Stimulated activated CD4-positive, alpha-beta T cell treated with anti-CD3 and anti-CD28 coated beads, Interleukin-12 subunit alpha, Interleukin-12 subunit beta, amount 100 ng/mL, for 24 hours (primary cell): ENCODE data around the gene CABLES1.
A peak's percentile ranks its signal among the peaks of the same experiment; 100 is the strongest.
"Not testable (repeated sequence)": the region's sequence is repeated elsewhere in the genome, so short reads cannot be mapped to it uniquely, and the experiment has no call there.

Source experiments
- DNase-seq, 2 experiments: peaks; one replicate each; pipeline ENCODE4 v3.0.0-alpha.2; 2020; ENCODE audit warnings: low read depth in 2 of 2

CABLES1 gene

DNA sequence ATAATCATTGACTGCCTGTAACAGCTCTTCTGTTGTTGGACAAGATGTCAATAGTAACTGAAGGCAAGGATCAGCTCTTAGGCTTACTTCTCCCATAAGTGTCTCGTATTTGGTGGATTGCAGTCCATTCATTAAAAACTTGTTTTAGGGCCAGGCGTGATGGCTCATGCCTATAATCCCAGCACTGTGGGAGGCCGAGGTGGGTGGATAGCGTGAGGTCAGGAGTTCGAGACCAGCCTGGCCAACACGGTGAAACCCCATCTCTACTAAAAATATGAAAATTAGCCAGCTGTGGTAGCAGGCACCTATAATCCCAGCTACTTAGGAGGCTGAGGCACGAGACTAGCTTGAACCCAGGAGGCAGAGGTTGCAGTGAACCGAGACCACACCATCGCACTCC, 26.1 kb upstream of the CABLES1 start:
- DNase-seq: not testable (repeated sequence)

DNA sequence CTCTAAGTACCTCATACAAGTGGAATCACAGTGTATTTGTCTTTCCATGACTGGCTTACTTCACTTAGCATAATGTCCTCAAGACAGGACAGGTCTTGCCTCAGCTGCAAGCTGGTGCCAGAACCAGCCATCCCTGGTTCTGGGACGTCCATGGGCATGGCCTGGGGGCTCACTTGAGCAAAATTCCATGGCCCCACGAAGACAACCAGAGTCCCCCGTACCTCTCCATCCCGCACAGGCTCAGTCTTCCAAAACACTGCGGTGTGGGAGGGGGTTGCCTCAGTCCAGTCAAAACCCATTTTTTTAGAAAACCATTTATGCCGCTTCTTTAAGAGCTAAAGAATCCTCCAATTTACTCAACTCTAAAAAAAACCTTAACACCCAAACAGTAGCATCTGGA, 21.7 kb upstream of the CABLES1 start:
- DNase-seq: no peak

DNA sequence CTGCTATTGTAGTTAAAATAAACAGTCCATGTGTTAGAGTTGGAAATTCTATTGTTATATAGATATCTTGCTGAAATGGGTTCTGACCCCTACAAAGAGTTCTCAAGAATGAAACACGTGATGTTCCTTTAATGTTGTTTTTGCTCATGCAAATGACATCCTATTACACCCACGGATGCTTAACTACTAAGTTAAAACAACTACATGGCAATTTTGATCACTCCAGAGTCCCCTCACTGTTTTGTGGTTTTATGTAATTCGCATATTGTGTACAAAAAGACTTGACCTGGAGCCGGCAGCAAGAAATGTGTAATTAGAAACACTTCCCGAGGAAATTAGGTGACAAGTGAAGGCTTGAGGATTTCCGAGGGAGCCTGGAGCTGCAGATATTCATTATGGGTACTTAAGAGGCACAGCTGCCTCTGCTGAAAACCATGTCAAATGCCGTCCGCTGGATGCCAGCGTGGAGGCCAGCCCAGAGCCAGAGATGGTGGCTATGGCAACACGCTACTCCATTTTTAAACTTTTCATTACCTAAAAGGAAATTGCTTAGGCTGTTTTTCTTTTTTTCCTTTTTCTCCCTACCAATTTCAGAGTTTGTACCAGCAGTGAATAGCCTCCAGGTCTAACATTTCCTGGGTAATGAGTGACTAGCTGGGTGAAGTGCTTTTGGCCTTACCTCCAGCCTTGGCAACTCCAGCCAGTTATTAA, 21.0 kb upstream of the CABLES1 start:
- DNase-seq: no peak

DNA sequence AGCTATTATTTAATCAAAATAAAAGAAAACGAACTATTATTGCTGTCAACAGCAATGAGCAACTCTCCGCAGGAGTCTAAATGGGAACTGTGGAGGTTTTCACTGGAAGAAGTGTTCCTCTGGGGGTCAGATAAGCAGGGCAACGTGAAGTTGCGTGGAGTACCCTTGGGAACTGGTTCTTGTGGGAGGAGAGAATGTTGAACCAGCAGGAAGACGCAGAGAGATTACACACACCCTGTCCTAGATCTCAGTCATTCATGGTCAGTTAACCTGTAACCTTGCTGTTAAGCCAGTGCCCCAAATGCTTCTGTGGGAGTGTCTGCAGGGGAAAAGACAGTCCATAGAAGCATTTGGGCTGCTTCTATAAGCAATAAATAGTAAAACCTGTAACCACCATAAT, 20.4 kb upstream of the CABLES1 start:
- no peak for DNase-seq

DNA sequence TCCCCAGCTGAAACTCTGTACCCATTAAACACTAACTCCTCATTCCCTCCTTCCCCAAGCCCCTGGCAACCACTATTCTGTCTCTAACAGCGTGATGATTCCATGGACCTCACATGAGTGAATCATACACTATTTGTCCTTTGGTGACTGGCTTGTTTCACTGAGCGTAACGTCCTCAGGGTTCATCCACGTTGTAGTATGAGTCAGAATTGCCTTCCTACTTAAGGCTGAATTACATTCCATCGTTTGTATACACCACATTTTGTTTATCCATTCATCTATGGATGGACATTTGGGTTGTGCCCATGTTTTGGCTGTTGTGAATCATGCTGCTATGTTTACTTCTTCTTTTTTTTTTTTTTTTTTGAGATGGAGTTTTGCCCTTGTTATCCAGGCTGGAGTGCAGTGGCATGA, 19.6 kb upstream of the CABLES1 start:
- no peak for DNase-seq

DNA sequence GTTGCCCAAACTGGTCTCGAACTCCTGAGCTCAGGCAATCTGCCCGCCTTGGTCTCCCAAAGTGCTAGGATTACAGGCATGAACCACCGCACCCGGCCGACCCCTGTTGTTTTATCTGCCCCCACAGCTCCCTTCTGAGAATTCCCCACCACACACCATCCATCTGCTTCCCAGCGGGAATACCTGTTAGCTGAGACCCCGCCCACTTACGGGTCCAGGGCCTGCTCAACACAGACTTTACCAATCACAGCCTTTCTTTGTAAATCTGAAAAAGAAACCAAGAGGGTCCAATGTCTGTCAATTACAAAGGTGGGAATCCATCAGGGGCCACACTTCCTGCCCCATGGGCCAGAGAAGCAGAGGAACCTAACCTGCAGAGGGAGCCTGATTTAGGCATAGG, 14.2 kb upstream of the CABLES1 start:
- DNase-seq: no peak

DNA sequence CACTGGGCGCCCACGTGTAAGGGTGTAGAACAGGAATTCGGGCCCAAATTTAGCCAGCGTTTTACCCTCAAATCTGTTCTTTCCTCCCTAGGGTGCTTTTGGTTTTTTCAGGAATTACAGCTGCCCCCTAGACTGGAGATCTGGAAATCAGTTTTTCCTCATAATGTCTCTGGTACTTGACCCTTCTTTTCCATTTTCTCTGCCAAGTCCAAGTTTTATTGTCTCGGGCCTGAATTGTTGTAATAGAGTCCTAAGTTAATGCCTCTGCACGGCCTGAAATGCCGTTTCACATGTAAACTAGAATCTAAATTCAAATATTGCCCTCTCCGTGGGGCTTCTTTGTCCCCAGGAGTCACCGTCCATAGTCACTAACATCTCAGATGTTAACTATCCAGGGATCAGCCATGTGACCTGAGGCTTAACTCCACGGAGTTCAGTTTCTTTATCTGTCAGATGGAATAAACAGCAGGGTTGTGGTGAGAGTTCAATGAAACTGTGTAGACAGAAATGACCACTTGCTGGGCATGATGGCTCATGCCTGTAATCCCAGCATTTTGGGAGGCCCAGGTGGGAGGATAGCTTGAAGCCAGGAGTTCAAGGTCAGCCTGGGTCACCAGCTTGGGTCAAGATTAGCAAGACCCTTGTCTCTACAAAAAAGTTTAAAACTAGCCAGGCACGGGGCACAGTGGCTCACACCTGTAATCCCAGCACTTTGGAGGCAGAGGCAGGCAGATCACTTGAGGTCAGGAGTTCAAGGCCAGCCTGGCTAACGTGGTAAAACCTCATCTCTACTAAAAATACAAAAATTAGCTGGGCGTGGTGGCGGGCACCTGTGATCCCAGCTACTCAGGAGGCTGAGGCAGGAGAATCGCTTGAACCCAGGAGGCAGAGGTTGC, 12.7 kb upstream of the CABLES1 start:
- no peak for DNase-seq

DNA sequence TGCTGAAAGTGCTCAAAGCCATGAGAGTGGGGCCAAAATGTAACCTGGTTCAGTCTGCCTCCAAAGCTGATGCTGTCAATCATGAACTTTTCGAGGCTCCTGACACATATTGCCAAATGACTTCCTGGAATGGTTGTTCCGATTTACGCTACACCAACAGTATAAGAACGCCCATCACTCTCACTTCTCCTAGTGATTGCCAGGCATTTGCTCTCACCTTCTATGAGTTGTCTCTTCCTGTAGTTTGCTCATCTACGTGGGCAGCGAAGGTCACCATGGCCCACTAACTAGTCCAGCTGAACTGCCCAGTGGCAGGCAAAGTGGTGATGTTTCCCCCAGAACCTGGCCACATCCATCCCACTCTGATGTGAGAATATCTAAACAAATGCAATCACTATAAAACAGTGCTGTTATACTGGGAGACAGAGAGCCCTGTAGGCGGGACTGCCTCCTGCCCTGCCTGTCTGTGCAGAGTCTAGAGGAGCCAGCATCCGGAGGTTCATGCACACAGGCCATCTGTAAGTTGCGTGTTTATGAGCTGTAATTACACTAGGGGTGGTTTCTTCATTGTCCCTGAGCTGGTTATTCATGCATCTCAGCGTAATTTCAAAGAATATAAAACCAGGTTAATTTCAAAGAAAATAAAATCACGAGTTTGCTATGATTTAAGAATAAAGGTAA, 8.8 kb upstream of the CABLES1 start:
- DNase-seq: no peak

DNA sequence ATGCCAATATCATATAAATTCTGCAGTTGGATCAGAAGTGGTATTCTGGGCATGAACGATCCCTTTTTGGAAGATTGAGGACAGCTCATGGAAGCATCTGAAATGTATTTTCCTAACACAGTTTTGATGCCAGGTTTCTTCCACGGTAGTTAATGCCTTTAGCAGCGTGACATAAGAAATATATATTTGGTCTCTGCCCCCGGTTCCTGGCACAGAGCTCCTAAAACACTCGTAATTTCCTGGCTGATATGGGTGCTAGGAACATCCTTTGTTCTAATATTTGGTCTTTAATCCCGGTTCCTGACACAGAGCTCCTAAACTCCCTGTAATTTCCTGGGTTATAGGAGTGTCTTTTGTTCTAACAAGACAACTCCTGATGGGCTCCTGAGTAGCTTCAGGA, 8.2 kb upstream of the CABLES1 start:
- DNase-seq: no peak

DNA sequence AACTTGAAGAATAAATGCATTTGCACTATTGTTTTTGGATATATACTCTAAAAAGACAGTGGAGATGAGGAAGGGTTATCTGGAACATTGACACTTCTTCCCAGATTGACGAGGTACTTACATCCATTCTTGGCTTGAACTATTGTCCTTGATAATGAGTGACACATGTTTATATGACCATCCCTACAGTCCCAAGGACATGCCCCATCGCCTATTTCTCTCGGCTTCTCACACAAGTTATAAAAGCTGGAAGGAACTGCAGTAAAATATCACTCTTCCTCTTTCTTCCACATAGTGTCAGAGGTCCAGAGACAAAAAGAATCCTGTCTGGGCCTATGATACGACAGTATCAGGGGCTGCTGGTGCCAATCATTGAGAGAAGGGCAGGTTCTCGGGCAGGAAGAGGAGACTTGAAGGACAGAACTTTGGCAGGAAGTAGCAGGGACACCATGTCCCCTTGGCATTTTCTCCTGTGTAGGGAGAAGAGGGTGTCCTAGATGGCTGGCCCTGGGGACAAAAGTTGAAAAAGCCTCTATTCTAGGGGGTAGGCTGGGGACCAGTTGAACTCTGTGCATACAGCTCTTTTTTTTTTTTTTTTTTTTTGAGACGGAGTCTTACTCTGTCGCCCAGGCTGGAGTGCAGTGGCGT, 5.8 kb upstream of the CABLES1 start:
- DNase-seq: no peak

DNA sequence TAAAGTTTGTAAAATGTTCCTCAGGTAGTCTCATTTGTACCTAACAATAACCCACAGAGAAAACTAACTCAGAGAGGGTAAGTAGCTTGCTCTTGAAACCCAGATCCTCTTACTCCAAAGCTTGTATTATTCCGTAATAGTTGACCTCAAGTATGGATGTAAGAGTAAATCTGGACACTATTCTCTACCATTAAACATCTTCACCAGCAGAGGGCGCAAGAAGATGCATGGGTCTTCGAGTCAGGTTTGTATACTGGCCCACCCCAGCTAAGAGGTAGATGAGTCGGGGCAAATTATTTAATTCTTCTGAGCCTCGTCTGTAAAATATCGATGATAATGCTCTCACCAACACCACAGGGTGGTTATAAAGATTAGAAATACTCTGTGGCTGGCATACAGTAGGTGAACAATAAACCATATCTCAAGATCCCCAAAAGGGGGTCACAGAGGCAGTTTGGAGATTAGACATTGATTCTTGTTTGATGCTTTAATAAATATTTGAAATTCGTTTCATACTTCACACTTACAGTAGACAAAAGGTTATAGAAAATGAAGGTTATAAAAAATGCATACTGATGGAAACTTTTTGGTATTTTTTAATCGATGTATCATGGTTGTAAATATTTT, 3.5 kb upstream of the CABLES1 start:
- peak; percentile 26 to 35 for DNase-seq

DNA sequence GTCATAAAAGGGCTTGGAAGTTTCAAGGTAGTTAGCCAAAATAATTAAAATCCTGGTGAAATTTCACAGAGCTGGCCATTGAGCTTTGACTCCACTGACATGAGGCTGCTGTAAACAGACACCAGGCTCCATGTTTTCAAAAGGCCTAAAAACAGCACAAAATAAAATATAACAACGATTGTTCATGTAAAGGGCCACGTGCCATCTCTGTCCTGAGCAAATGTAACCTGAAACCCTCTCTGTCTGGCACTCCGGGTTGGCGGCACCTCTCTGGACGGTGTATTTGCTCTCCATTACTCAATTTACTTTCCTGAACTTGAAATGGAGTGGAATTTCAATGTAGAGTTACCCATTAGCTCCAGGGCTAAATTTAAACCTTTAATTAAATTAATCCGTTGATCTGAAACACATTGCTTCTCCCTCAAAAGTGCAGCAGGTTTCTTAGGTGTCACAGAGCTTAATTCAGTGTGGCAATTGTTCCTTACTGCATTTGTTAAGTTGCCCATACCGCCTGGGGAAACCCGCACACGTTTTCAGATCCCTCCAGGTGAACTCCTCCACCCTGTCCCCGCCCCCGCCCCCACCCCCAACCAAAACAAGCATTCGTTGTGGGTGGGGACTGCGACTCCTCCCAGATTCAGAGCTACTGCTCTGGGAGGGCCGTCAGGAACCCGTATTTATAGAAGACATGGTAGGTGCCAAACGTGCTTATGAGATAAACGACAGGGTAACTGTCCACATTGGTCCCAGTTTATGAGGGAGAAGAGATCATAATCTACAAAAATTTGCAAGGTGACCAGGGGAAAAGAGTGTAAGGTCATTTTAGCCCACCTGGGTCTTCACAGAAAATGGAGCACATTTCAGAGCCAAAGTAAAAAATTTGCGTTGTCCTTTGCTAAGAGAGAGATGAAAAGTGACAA, 1.2 kb upstream of the CABLES1 start:
- DNase-seq: peak in 1 of 2 experiments; percentile 26

DNA sequence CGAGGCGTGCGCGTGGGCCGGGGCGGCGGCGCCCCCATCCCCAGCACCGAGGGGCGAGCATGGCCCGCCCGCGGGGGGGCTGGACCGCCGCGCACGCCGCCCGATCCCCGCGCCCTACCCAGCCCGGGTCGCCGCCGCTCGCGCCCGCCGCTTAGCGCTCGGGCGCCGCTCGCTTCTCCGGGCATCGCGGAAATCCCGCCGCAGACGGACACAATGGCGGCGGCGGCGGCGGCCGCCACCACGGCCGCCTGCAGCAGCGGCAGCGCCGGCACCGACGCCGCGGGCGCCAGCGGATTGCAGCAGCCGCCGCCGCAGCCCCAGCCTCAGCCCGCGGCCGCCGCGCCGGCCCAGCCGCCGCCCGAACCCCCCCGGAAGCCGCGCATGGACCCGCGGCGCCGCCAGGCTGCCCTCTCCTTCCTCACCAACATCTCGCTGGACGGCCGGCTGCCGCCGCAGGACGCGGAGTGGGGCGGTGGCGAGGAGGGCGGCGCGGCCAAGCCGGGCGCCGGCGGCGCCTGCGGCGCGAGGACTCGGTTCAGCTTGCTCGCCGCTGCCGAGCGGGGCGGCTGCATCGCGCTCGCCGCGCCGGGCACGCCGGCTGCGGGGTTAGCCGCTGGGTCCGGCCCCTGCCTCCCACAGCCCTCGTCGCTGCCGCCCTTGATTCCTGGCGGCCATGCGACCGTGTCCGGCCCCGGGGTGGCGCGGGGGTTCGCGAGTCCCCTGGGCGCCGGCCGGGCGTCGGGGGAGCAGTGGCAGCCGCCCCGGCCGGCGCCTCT, 453 bp downstream of the CABLES1 start:
- peak in 1 of 2 experiments; percentile 7 for DNase-seq

DNA sequence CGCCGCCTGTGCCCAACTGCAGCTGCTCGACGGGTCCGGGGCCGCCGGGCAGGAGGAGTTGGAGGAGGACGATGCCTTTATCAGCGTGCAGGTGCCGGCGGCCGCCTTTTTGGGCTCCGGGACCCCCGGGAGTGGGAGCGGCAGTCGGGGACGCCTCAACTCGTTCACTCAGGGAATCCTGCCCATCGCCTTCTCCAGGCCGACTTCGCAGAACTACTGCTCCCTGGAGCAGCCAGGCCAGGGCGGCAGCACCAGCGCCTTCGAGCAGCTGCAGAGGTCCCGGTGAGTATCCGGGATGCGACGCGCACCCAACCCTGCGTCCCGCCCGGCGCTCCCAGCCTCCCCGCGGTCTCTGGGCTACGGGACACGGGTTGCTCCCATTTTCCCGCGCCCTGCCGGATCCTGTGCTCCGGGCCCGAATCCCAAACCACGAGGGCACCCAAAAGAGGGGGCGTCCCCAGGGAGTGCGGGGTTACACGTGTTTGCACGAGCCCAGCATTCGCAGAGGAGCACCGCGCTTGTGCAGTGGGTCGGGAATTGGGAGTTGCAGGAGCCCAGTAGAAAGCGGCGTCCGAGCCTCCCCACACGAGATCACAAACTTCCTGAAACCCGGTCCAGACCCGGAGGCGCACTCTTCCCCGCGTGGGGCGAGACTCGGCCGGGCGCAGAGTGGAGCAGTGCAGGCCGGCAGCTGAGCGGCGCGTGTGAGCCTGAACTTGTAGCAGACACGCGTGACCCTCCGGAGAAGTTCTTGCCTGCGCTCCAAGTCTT, 1.2 kb downstream of the CABLES1 start:
- no peak for DNase-seq

DNA sequence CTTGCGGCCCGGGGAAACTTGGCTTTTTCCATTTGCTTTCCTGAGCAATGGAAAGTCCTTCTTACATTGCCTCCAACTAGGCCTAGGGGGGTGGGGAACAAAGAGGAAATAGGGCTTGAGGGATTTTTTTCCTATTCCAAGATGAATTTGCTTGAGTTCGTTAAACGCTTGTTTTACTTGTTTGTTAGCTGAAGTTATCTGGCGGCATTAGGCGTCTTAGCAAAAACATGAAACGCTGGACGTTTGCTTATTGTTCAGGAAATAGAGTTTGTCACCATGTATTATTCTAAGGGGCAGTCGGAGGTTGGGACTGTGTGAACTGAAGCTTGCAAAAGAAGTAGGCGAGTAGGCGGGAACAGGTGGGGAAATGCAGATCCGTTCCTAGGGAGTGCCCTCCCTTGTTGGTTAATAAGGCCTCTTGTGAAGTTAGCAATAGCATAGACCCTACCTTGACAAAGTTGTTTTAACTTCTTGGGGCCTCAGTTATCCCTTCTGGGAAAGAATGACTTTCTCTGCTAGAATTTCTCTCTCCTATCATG, 1.9 kb downstream of the CABLES1 start:
- DNase-seq: no peak

DNA sequence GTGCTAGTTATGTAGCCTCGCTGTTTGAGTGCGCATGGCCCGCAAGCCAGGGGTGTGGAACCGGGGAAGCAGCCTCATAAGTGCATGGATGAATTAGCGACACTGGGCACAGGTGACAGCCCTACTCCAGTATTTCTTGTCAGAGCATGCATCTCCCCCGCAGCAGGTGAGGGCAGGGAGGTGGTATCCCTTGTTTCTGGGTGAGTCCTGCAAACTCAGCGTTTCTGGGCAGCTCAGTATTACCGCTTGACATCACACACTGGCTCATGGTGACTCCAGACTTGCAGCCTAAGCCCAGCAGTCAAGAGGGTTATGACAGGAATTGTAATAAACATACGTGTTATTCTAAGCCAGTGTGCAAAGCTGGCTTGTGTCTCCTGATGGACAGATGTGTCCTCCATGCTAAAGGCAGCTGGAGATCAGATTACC, 2.5 kb downstream of the CABLES1 start:
- no peak for DNase-seq

DNA sequence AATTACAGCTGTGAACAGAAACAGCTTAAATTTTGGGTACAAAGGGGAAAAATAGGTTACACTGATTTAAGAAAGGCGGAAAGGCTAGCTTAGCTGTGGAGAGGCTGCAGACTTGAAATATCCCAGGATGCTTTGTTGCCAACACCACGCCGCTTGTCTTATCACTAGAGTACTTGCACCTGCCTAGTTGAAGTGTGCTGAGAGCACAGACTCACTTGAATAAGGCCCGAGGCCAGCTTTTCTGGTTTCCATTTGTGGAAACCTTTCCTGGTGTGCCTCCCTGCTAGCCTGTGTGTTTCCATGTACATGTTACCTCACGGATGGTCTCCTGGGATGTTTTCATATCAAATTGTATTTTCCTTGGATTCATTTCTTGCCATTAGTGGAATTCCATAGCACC, 3.2 kb downstream of the CABLES1 start:
- DNase-seq: no peak
